D721Med (cell line): ENCODE measurements around the gene FH.

Experiments
- DNase-seq: peaks from one replicate; pipeline ENCODE4 v3.0.0; 2011; ENCODE audit warnings: low spot score; ENCODE audit not compliant: insufficient read length
- FAIRE-seq: peaks from 2 replicates; lab custom pipeline; 2011; peaks lifted over from hg19 to GRCh38; lab: Jason Lieb, UNC
- CTCF ChIP-seq: IDR thresholded peaks from 2 replicates; pipeline ENCODE4 v1.5.1; 2012; ENCODE audit warnings: mild to moderate bottlenecking, control low read depth; ENCODE audit not compliant: insufficient read depth; ENCODE audit errors: missing control alignments

FH gene

DNA sequence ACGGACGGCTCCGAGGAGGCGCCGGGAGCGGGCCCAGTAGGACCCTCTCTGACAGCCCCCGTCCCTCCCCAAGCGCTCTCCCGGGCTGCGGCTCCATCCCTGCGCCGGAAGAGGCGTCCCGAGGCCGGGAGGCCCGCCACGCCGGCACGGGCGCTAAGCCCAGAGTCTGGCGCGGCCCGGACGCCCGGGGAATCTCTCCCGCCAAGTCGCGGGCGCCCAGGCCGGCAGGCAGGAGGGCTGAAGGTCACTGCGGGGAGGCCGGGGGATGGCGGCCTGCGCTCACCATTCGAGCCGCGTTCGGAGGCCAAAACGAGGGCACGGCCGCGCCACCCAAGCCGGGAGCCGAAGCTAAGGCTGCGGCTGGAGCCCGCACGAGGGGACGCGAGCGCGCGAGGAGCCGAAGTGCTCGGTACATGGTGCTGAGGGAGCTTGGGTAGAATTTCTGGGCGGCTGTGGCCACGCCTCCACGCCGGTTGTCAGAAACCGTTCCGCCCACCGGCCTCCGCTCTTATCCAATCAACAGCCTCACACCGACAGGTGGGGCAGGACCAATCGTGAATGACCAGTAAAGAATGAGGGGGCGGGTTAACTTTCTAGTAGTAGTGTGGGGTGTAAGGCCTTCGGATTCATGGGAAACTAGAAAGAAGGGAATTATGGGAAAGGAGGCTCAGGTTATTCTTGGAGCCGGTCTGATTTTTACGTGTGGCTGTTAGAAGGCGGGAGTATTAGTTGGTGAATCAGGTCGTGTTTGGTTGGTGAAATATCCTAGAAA lies at the start of gene FH:
FH (minus strand) TSS at position 448 of the 772 bp plus-strand sequence; CDS start at position 415, 33 bp downstream.
- DNase-seq (peak; percentile 26), FAIRE-seq (peak; percentile 96)
- no peak for TF ChIP-seq CTCF

DNA sequence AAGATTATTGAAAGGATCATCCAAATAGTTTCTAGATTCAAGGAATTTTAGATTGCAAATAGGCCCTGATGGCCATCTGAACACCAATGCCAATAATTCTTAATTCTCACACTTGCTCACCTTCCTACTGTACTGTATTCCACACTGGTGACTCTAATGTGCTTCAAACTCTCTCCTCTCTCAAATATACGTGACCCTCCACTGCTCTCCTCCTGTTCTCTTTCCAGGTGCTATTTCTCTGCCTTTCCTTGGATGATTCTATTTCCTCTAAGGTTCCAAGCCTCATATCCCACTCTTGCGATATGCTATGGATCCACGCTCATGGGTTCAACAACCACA lies 41.3 kb upstream of the FH start:
- no peak for FAIRE-seq
- DNase-seq = no peak

DNA sequence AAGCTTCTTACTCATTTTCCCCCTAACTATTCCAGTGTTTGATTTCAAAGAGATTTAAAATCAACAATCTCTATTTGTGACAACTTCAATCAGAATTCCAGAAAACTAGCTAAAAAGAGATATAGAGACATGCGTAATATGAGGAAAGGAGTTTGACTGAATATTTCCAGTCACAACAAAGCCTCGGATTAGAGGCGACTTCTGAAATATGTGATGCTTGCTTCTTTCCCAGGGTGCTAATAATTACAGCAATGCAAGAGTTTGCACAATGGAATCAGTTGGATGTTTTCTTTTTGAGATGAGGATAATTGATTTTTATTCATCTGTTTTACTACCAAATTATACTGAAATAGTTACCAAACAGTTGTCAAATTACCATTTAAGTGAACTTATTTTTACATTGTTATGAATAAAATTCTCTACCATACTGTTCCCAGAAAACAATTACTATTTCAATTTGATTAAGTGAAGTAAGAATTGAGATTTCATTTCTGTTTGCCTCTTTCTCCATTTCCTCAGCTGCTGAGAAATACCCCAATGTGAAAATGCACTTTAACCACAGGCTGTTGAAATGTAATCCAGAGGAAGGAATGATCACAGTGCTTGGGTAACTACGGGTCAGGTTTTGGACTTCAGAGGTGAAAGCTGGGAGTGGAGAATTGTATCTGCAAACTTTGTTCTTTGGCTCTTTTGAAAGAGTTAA lies 40.7 kb upstream of the FH start:
- DNase-seq = no peak
- TF ChIP-seq CTCF = no peak
- FAIRE-seq = no peak

More for the DNA sequence above, 41.3 kb upstream of the FH start:
- no peak for TF ChIP-seq CTCF

GRCh38 chr1:241557551-241558193 lies 38.1 kb upstream of the FH start:
- TF ChIP-seq CTCF = no peak
- FAIRE-seq (no peak), DNase-seq (no peak)

GRCh38 chr1:241557031-241557430 lies 37.5 kb upstream of the FH start:
- TF ChIP-seq CTCF = no peak
- DNase-seq (no peak), FAIRE-seq (no peak)

- DNase-seq (no peak), FAIRE-seq (no peak)
- no peak for TF ChIP-seq CTCF
Measured at GRCh38 chr1:241555526-241555925, 36.0 kb upstream of the FH start.
